BE2C (cell line): ENCODE results near the gene TESMIN.

Experiments used
- DNase-seq: peaks from one replicate; pipeline ENCODE4 v3.0.0-alpha.2; 2020
- H3K27me3 ChIP-seq: fragments of 250-450 bp; sonication (Bioruptor Pico); 2 replicates; pipeline ENCODE4 v1.5.1; 2020; ENCODE audit warnings: mild to moderate bottlenecking
- H3K36me3 ChIP-seq: fragments of 250-450 bp; sonication (Bioruptor Pico); 2 replicates; pipeline ENCODE4 v1.5.1; 2020; ENCODE audit warnings: mild to moderate bottlenecking
- H3K4me1 ChIP-seq: fragments of 250-450 bp; sonication (Bioruptor Pico); 2 replicates; pipeline ENCODE4 v1.5.1; 2020
- H3K4me3 ChIP-seq: 2 replicates; pipeline ENCODE4 v1.5.1; 2011; ENCODE audit warnings: low read depth, low read length
- H3K9me3 ChIP-seq: fragments of 250-450 bp; sonication (Bioruptor Pico); 2 replicates; pipeline ENCODE4 v1.5.1; 2020
- TF ChIP-seq, protein P1 (sequence below): IDR thresholded peaks from 2 replicates; pipeline ENCODE4 v1.5.1; 2012; ENCODE audit warnings: mild to moderate bottlenecking, low read depth, low read length

Gene TESMIN

DNA sequence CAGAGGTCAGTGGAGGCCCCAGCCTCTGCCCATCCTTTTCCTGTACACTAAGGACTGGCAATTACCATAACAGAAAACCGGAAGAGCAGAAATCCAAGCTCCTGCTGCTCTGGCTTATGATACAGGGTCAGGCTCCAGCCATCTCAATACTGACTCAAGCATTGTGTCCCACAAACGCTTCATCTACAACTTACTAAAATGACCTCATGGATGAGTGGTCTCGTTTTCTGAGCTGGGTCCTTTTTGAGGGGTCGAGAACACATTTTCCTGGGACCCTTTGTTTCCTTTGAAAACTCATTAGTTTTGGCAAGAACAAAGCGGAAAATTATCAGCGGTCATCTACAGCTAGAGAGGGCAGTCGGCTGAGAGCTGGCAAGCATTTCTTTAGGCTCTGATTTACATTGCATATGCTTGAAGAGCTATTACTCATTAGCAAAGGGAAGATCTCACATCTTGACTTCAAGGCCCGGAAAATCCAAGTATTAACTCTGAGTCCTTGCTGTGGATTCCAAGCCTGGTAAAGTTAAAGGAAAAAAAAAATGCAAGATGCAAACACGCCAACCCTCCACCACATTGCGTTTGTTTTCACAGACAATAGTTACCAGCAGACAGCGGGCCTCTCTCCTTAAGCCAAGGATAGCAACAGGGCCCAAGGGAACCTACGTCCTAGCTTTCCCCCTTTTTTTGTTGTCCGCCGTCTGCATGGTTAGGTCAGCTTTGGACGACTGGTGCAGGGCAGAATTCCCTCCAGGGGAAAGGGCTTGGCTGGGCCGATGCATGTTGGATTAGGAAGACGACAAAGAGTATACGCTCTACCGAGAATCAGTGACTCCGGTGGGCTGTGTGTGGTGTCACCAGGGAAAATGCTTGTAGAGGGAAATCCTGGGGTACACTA is 1.8 kb downstream of the TESMIN start:
- Histone ChIP-seq H3K4me1 (peaks cover 14% of the 10 kb centered on the region), H3K36me3 (no peaks in the 10 kb centered on the region), H3K4me3 (no peak overlapping the region), H3K9me3 (no peaks in the 10 kb centered on the region), H3K27me3 (no peaks in the 10 kb centered on the region)
- no peak for DNase-seq
- TF ChIP-seq, protein P1, sequence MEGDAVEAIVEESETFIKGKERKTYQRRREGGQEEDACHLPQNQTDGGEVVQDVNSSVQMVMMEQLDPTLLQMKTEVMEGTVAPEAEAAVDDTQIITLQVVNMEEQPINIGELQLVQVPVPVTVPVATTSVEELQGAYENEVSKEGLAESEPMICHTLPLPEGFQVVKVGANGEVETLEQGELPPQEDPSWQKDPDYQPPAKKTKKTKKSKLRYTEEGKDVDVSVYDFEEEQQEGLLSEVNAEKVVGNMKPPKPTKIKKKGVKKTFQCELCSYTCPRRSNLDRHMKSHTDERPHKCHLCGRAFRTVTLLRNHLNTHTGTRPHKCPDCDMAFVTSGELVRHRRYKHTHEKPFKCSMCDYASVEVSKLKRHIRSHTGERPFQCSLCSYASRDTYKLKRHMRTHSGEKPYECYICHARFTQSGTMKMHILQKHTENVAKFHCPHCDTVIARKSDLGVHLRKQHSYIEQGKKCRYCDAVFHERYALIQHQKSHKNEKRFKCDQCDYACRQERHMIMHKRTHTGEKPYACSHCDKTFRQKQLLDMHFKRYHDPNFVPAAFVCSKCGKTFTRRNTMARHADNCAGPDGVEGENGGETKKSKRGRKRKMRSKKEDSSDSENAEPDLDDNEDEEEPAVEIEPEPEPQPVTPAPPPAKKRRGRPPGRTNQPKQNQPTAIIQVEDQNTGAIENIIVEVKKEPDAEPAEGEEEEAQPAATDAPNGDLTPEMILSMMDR = no peak

DNA sequence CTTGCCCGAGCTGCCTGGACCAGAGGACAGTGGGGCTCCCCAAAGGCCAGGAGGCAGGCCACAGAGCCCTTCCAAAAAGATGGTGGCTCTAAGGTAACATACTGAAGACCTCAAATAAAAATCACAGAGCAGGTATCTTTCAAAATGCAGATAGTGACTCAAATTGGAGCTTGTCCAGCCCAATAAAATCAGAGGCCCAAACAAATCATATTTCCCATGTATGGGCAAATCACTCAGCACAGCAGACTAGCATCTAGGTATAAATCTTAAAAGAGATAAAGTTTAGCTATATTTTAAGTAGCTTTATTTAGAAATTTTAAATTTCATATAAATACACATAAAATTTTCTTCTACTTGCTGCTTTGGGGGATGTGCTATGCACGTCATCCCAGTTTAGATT is 3.3 kb downstream of the TESMIN start:
- Histone ChIP-seq H3K36me3 (no peaks in the 10 kb centered on the region), H3K9me3 (no peaks in the 10 kb centered on the region), H3K4me1 (peaks cover 11% of the 10 kb centered on the region), H3K4me3 (no peak overlapping the region), H3K27me3 (no peaks in the 10 kb centered on the region)
- DNase-seq = no peak
- TF ChIP-seq, protein P1 = no peak

DNA sequence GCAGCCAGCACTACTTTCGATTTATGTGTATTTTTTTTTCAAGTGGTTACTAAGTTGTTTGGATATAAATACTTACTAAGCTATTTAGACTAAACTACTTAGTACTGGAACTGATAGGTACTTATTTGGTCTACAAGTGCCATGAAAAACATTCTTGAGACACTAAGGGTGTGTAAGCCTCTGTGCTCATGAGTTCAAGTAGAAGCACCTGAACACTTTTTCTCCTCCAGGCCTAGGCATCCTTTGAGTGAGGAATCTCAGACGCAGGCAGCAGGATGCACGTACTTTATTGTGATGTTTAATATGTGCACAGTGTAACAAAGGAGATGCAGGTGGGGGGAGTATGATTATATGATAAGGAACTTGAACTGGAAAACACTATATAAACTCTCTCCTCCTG is 7.8 kb downstream of the TESMIN start:
- peaks cover 23% of the 10 kb centered on the region for H3K4me1 ChIP-seq
- H3K36me3 ChIP-seq = no peaks in the 10 kb centered on the region
- no peak for DNase-seq
- no peaks in the 10 kb centered on the region for H3K9me3 ChIP-seq
- no peaks in the 10 kb centered on the region for H3K27me3 ChIP-seq
- H3K4me3 ChIP-seq = no peak overlapping the region
- TF ChIP-seq, protein P1 = no peak

DNA sequence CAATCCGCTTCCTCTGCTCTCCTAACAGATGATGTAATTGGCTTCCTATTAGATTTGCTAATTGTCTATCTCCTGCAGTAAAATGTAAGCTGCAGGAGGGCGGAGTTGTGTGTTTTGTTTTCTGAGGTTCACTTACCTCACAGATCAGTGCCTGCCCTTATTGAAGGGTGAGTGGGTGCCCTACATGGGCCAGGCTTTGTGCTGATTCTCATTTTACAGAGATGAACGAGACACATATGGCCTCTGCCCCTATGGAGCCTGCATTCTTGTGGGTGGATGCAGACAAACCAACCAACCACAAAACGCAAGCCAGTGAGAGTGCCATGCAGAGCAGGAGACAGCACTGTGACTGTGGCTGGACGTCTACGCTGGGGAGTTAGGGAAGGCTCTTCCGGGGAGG is 9.9 kb downstream of the TESMIN start:
- Histone ChIP-seq H3K36me3 (no peaks in the 10 kb centered on the region), H3K4me3 (no peak overlapping the region), H3K9me3 (no peaks in the 10 kb centered on the region), H3K27me3 (no peaks in the 10 kb centered on the region), H3K4me1 (peaks cover 20% of the 10 kb centered on the region)
- TF ChIP-seq, protein P1 = no peak
- no peak for DNase-seq

DNA sequence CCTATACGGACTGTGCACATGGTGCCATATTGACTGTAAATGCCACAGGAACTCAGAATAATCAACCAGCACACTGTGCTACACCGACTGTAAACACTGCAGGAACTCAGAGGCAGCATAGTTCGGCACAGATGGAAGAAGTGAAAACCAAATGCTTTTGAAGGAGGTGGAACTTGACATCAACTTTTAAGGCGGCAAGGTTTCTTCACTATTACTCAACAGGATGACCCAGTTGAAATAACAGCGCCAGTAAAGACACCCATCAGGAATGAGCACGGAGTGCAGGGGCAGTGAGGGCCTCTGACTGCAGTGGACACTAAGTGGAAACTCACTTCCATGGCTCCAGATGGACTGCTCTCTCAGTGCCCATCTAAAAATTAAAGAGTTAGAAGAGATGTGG is 15.7 kb downstream of the TESMIN start:
- Histone ChIP-seq H3K36me3 (no peaks in the 10 kb centered on the region), H3K4me1 (peaks cover 7% of the 10 kb centered on the region), H3K4me3 (no peak overlapping the region), H3K9me3 (no peaks in the 10 kb centered on the region), H3K27me3 (no peaks in the 10 kb centered on the region)
- DNase-seq = no peak
- TF ChIP-seq, protein P1 = no peak

DNA sequence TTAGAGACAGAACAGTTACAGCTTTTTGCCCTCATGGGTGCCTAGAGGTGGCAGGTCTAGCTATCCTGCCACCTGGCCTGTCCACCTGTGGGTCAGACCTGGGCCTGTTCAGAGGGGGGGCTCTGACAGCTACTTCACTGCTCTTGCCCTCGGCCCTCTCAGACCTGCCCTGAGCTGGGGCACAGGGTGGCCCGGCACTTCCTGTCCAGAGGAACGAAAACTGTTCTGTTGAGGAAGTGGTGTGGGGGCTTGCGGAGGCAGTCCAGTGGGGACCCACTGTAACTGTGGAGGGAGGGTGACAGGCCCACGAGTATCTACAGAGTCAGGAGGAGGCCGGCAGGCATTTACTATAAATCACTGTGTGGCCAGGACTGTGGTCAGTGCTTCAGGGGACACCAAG is 16.2 kb downstream of the TESMIN start:
- Histone ChIP-seq H3K4me1 (0 out of 2 replicates have a peak, but pooled peaks cover 6% of the 10 kb centered on the region), H3K4me3 (no peak overlapping the region), H3K27me3 (no peaks in the 10 kb centered on the region), H3K9me3 (no peaks in the 10 kb centered on the region), H3K36me3 (no peaks in the 10 kb centered on the region)
- TF ChIP-seq, protein P1 = no peak
- DNase-seq = no peak
